Fibroblast of gingiva (primary cell): ENCODE measurements around the gene MADCAM1.
"Not testable (repeated sequence)": the region's sequence is repeated elsewhere in the genome, so short reads cannot be mapped to it uniquely, and the experiment has no call there.

Experiments used
- DNase-seq: peaks from one replicate; pipeline ENCODE4 v3.0.0-alpha.2; 2011; ENCODE audit warnings: low read depth

MADCAM1 gene

GRCh38 chr19:465056-465816 lies 31.1 kb upstream of the MADCAM1 start:
- no peak for DNase-seq

GRCh38 chr19:467554-467953 lies 28.7 kb upstream of the MADCAM1 start:
- DNase-seq = no peak

- DNase-seq = no peak
Measured at GRCh38 chr19:468587-469256, 27.6 kb upstream of the MADCAM1 start.

GRCh38 chr19:469833-470232 lies 26.5 kb upstream of the MADCAM1 start:
- DNase-seq = no peak

GRCh38 chr19:470701-471100 lies 25.6 kb upstream of the MADCAM1 start:
- DNase-seq = no peak

- no peak for DNase-seq
Measured at GRCh38 chr19:472005-472858, 24.1 kb upstream of the MADCAM1 start.

- DNase-seq = no peak
Measured at GRCh38 chr19:474126-475078, 21.9 kb upstream of the MADCAM1 start.

GRCh38 chr19:475360-475759 lies 20.9 kb upstream of the MADCAM1 start:
- no peak for DNase-seq

- DNase-seq = no peak
Measured at GRCh38 chr19:478236-478903, 17.9 kb upstream of the MADCAM1 start.

GRCh38 chr19:478976-479375 lies 17.3 kb upstream of the MADCAM1 start:
- DNase-seq = no peak

- DNase-seq = peak; percentile 56
Measured at GRCh38 chr19:480016-480855, 16.1 kb upstream of the MADCAM1 start.

GRCh38 chr19:481100-481499 lies 15.2 kb upstream of the MADCAM1 start:
- not testable (repeated sequence) for DNase-seq

GRCh38 chr19:482186-483041 lies 13.9 kb upstream of the MADCAM1 start:
- DNase-seq = no peak

- DNase-seq = no peak
Measured at GRCh38 chr19:483332-484072, 12.8 kb upstream of the MADCAM1 start.

GRCh38 chr19:484494-484893 lies 11.8 kb upstream of the MADCAM1 start:
- no peak for DNase-seq

- DNase-seq = no peak
Measured at GRCh38 chr19:485077-485476, 11.2 kb upstream of the MADCAM1 start.

- no peak for DNase-seq
Measured at GRCh38 chr19:485583-486236, 10.6 kb upstream of the MADCAM1 start.
